ENCODE results near the gene ZFPM1.

Gene ZFPM1

GRCh38 chr16:88452482-88453216, 431 bp upstream of the ZFPM1 start:
- DNase-seq, result no peak

GRCh38 chr16:88453611-88454522, 787 bp downstream of the ZFPM1 start:
- no peak for DNase-seq

GRCh38 chr16:88454523-88454947, 1.5 kb downstream of the ZFPM1 start:
- no peak for DNase-seq

- DNase-seq, result no peak
Observed at GRCh38 chr16:88455610-88456355, 2.7 kb downstream of the ZFPM1 start.

GRCh38 chr16:88456356-88457292, 3.5 kb downstream of the ZFPM1 start:
- no peak for DNase-seq

- DNase-seq, result no peak
Observed at GRCh38 chr16:88458039-88458772, 5.1 kb downstream of the ZFPM1 start.

GRCh38 chr16:88458773-88459235, 5.7 kb downstream of the ZFPM1 start:
- no peak for DNase-seq

GRCh38 chr16:88459366-88460073, 6.4 kb downstream of the ZFPM1 start:
- no peak for DNase-seq

- no peak for DNase-seq
Observed at GRCh38 chr16:88460496-88461330, 7.6 kb downstream of the ZFPM1 start.

GRCh38 chr16:88461331-88462269, 8.5 kb downstream of the ZFPM1 start:
- DNase-seq, result no peak

- no peak for DNase-seq
Observed at GRCh38 chr16:88462396-88462795, 9.3 kb downstream of the ZFPM1 start.

- DNase-seq, result no peak
Observed at GRCh38 chr16:88463411-88463810, 10.3 kb downstream of the ZFPM1 start.

GRCh38 chr16:88464447-88465318, 11.6 kb downstream of the ZFPM1 start:
- no peak for DNase-seq

GRCh38 chr16:88465387-88465983, 12.4 kb downstream of the ZFPM1 start:
- DNase-seq, result no peak

- no peak for DNase-seq
Observed at GRCh38 chr16:88466175-88466862, 13.2 kb downstream of the ZFPM1 start.

GRCh38 chr16:88466949-88467348, 13.9 kb downstream of the ZFPM1 start:
- no peak for DNase-seq
